ENCODE measurements around the gene RAP1B.

DNA sequence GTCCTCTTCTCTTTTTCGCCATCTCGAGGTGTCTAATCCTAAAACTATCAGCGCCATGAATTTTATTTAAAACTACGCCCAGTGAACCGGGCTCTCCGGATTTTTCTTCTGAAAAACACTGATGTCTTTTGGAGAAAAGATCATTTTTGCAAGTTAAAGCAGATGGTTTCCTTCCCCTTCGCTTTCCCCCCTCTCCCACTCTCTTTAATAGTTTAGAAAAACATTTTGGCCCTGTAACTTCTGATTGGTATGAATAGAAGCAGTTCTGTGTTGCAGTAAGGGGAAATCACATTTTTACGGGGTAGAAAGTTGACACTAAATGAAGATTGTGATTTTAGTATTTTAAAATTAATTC is 1.1 kb downstream of the RAP1B start:
- TF ChIP-seq, protein P1, sequence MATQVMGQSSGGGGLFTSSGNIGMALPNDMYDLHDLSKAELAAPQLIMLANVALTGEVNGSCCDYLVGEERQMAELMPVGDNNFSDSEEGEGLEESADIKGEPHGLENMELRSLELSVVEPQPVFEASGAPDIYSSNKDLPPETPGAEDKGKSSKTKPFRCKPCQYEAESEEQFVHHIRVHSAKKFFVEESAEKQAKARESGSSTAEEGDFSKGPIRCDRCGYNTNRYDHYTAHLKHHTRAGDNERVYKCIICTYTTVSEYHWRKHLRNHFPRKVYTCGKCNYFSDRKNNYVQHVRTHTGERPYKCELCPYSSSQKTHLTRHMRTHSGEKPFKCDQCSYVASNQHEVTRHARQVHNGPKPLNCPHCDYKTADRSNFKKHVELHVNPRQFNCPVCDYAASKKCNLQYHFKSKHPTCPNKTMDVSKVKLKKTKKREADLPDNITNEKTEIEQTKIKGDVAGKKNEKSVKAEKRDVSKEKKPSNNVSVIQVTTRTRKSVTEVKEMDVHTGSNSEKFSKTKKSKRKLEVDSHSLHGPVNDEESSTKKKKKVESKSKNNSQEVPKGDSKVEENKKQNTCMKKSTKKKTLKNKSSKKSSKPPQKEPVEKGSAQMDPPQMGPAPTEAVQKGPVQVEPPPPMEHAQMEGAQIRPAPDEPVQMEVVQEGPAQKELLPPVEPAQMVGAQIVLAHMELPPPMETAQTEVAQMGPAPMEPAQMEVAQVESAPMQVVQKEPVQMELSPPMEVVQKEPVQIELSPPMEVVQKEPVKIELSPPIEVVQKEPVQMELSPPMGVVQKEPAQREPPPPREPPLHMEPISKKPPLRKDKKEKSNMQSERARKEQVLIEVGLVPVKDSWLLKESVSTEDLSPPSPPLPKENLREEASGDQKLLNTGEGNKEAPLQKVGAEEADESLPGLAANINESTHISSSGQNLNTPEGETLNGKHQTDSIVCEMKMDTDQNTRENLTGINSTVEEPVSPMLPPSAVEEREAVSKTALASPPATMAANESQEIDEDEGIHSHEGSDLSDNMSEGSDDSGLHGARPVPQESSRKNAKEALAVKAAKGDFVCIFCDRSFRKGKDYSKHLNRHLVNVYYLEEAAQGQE (IDR thresholded peaks at IDR 0.05; ENCODE audit: insufficient read depth in 1 of 2, low read depth in 2 of 2, low read length in 2 of 2): no peak
- TF ChIP-seq TAF1 (IDR thresholded peaks at IDR 0.05; ENCODE audit: borderline replicate concordance, insufficient read depth, low read length) (no peak), FOXP2 (optimal IDR thresholded peaks at IDR 0.05; ENCODE audit: borderline replicate concordance, extremely low read depth, extremely low read length, insufficient read depth) (no peak)
